Esophagus squamous epithelium (tissue), 4 donors: Measurements from ENCODE around the gene GALM.

ENCODE experiments used
- POLR2A ChIP-seq, 4 donors: fragments of 450-650 bp; IDR thresholded peaks; one replicate each; pipeline ENCODE4 v1.6.1; 2017; ENCODE audit warnings: antibody characterized with exemption in 4 of 4, mild to moderate bottlenecking in 4 of 4, moderate library complexity in 3 of 4
- TF ChIP-seq, protein P1 (sequence below), 6 experiments: fragments of 450-650 bp in 4 of 6; fragments of 200-600 bp in 2 of 6; sonication (generic) in 2 of 6; IDR thresholded peaks; one replicate each; pipeline ENCODE4 v1.5.1; 2016 to 2019; ENCODE audit warnings: antibody characterized with exemption in 6 of 6, mild to moderate bottlenecking in 4 of 6, moderate library complexity in 4 of 6

DNA sequence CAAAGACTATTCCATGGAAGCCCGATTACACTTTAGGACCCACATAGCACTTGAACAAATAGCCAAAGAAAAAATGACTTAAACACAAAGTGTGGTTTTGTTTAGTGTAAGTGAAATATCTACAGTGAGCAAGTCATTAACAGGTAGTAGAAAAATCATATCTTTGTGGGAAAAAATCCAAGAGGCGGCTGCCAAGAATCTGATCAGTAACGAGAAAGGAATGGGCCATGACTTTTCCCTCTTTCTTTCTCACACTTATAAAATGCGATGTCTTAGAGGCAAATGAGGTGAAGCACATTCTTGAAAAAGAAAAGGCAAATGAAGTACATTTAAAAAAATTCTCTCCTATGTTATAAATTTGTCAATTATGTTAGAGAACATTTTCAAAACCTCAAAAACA is 99.2 kb downstream of the GALM start:
- TF ChIP-seq POLR2A (IDR thresholded peaks at IDR 0.05): no peak
- TF ChIP-seq, protein P1, sequence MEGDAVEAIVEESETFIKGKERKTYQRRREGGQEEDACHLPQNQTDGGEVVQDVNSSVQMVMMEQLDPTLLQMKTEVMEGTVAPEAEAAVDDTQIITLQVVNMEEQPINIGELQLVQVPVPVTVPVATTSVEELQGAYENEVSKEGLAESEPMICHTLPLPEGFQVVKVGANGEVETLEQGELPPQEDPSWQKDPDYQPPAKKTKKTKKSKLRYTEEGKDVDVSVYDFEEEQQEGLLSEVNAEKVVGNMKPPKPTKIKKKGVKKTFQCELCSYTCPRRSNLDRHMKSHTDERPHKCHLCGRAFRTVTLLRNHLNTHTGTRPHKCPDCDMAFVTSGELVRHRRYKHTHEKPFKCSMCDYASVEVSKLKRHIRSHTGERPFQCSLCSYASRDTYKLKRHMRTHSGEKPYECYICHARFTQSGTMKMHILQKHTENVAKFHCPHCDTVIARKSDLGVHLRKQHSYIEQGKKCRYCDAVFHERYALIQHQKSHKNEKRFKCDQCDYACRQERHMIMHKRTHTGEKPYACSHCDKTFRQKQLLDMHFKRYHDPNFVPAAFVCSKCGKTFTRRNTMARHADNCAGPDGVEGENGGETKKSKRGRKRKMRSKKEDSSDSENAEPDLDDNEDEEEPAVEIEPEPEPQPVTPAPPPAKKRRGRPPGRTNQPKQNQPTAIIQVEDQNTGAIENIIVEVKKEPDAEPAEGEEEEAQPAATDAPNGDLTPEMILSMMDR (IDR thresholded peaks at IDR 0.05): no peak
